Gastrocnemius medialis (tissue), 4 donors: Measurements from ENCODE around the gene TMTC2. TPM values are rescaled to one million over a fixed set of nuclear protein-coding genes. Genes with fewer than 3 reads are reported as not detected.

ENCODE experiments used
- ATAC-seq, 2 donors: fragments of 150-250 bp; one replicate each; pipeline ENCODE4 v1.9.1; 2016
- DNase-seq, 2 donors: peaks; one replicate each; pipeline ENCODE4 v3.0.0-alpha.2; 2019
- H3K27ac ChIP-seq, 4 donors: fragments of 200-600 bp; sonication (generic); 1 replicate in 1 of 4; 2 replicates in 3 of 4; pipeline ENCODE4 v1.5.1; 2016 to 2018; ENCODE audit warnings: mild to moderate bottlenecking in 2 of 4, moderate library complexity in 1 of 4
- H3K27me3 ChIP-seq, 3 donors: fragments of 200-600 bp; sonication (generic) in 2 of 3; 1 replicate in 1 of 3; 2 replicates in 2 of 3; pipeline versions ENCODE4 v1.5.1 to v1.6.0; 2016 to 2019; ENCODE audit warnings: mild to moderate bottlenecking in 1 of 3, moderate library complexity in 1 of 3
- H3K36me3 ChIP-seq, 2 donors: fragments of 200-600 bp; sonication (generic) in 1 of 2; one replicate each; pipeline ENCODE4 v1.5.1; 2017 to 2018
- H3K4me1 ChIP-seq, 2 donors: fragments of 200-600 bp; sonication (generic) in 1 of 2; one replicate each; pipeline ENCODE4 v1.5.1; 2016 to 2017; ENCODE audit warnings: mild to moderate bottlenecking in 2 of 2
- H3K4me3 ChIP-seq, 4 donors: fragments of 200-600 bp; sonication (generic) in 3 of 4; 1 replicate in 1 of 4; 2 replicates in 3 of 4; pipeline ENCODE4 v1.5.1; 2016 to 2019; ENCODE audit warnings: mild to moderate bottlenecking in 2 of 4
- H3K9me3 ChIP-seq, 3 donors: fragments of 200-600 bp; sonication (generic) in 2 of 3; 1 replicate in 1 of 3; 2 replicates in 2 of 3; pipeline ENCODE4 v1.5.1; 2016 to 2019
- CTCF ChIP-seq, 5 experiments: fragments of 450-650 bp in 3 of 5; fragments of 200-600 bp in 2 of 5; sonication (generic) in 2 of 5; IDR thresholded peaks in 4 of 5; conservative IDR thresholded peaks in 1 of 5; 1 replicate in 4 of 5; 2 replicates in 1 of 5; pipeline ENCODE4 v1.5.1; 2016 to 2019; ENCODE audit warnings: antibody characterized with exemption in 5 of 5, mild to moderate bottlenecking in 3 of 5, moderate library complexity in 3 of 5
- POLR2A ChIP-seq, 2 donors: fragments of 450-650 bp; IDR thresholded peaks; one replicate each; pipeline ENCODE4 v1.6.1; 2017; ENCODE audit warnings: antibody characterized with exemption in 2 of 2, mild to moderate bottlenecking in 2 of 2, moderate library complexity in 2 of 2
- in situ Hi-C, 4 donors: fragments of 200-750 bp; cut with MboI; loops; one replicate each; pipeline versions ENCODE4 v1.15.0 to v1.8.0; 2017; ENCODE audit warnings: low sequenced_read_pairs in 4 of 4
- intact Hi-C: fragments of 100-400 bp; cut with DNase I; formaldehyde crosslinking; loops from one replicate; pipeline ENCODE4 v1.15.1; 2023; ENCODE audit warnings: low total_unique reads
- total RNA-seq, 4 donors: library from RNA; depleted of rRNA; stranded (reverse); fragments of >200 nt; gene quantifications; one replicate each; pipeline versions ENCODE4 v1.1.0 to v1.2.3, GENCODE V29; 2016

TMTC2 gene
- total RNA-seq, 4 donors from 2014 or later: 1.6 to 2.5 (median 1.9) TPM

GRCh38 chr12:83158613-83159207, 472.0 kb downstream of the TMTC2 start:
- no peak for TF ChIP-seq CTCF (IDR thresholded peaks at IDR 0.05 in 4 of 5, conservative IDR thresholded peaks at IDR 0.05 in 1 of 5)
- no peak for TF ChIP-seq POLR2A (IDR thresholded peaks at IDR 0.05)
- Histone ChIP-seq H3K4me3 (no peak overlapping the region), H3K36me3 (no peaks in the 10 kb centered on the region), H3K4me1 (no peaks in the 10 kb centered on the region), H3K9me3 (no peaks in the 10 kb centered on the region), H3K27me3 (no peaks in the 10 kb centered on the region), H3K27ac (no peak overlapping the region)
- intact Hi-C loops: loop anchor here (5.0 kb wide), 1 partner anchor 174 kb away; no protein-coding TSS in a partner anchor
- DNase-seq (no peak), ATAC-seq (no peak)
- in situ Hi-C loops: no loop called here

- TF ChIP-seq CTCF (IDR thresholded peaks at IDR 0.05 in 4 of 5, conservative IDR thresholded peaks at IDR 0.05 in 1 of 5) (no peak), POLR2A (IDR thresholded peaks at IDR 0.05) (no peak)
- Histone ChIP-seq H3K36me3 (no peaks in the 10 kb centered on the region), H3K27ac (no peak overlapping the region), H3K4me3 (no peak overlapping the region), H3K27me3 (no peaks in the 10 kb centered on the region), H3K4me1 (no peaks in the 10 kb centered on the region), H3K9me3 (no peaks in the 10 kb centered on the region)
- intact Hi-C loops (no loop called here), in situ Hi-C loops (no loop called here)
- ATAC-seq (no peak), DNase-seq (no peak)
Measured at GRCh38 chr12:83161456-83161855, 474.8 kb downstream of the TMTC2 start.

- no peak for TF ChIP-seq POLR2A (IDR thresholded peaks at IDR 0.05)
- no peak for TF ChIP-seq CTCF (IDR thresholded peaks at IDR 0.05 in 4 of 5, conservative IDR thresholded peaks at IDR 0.05 in 1 of 5)
- DNase-seq: no peak
Measured at GRCh38 chr12:83168751-83169150, 482.0 kb downstream of the TMTC2 start.

GRCh38 chr12:83172441-83172840, 485.7 kb downstream of the TMTC2 start:
- intact Hi-C loops: no loop called here
- Histone ChIP-seq H3K4me1 (no peaks in the 10 kb centered on the region), H3K36me3 (no peaks in the 10 kb centered on the region), H3K4me3 (no peak overlapping the region), H3K9me3 (no peaks in the 10 kb centered on the region), H3K27ac (no peak overlapping the region), H3K27me3 (no peaks in the 10 kb centered on the region)
- TF ChIP-seq POLR2A (IDR thresholded peaks at IDR 0.05) (no peak), CTCF (IDR thresholded peaks at IDR 0.05 in 4 of 5, conservative IDR thresholded peaks at IDR 0.05 in 1 of 5) (no peak)
- ATAC-seq (no peak), DNase-seq (no peak)
- in situ Hi-C loops: no loop called here

More at GRCh38 chr12:83168751-83169150, 482.0 kb downstream of the TMTC2 start:
- no peaks in the 10 kb centered on the region for H3K36me3 ChIP-seq
- no peaks in the 10 kb centered on the region for H3K9me3 ChIP-seq
- in situ Hi-C loops (no loop called here), intact Hi-C loops (no loop called here)
- ATAC-seq: no peak
- H3K27ac ChIP-seq: no peak overlapping the region
- no peaks in the 10 kb centered on the region for H3K27me3 ChIP-seq
- no peak overlapping the region for H3K4me3 ChIP-seq
- no peaks in the 10 kb centered on the region for H3K4me1 ChIP-seq
